GM19099 (cell line): Measurements from ENCODE around the gene IRF1.

Experiments used
- POLR2A ChIP-seq: IDR thresholded peaks from 3 replicates; pipeline ENCODE4 v1.6.1; 2011; ENCODE audit warnings: low read depth; ENCODE audit not compliant: insufficient read length; ENCODE audit errors: extremely low read depth

The IRF1 gene

GRCh38 chr5:132471151-132471907 lies 19.2 kb downstream of the IRF1 start:
- no peak for TF ChIP-seq POLR2A

GRCh38 chr5:132470596-132470995 lies 20.0 kb downstream of the IRF1 start:
- no peak for TF ChIP-seq POLR2A

- TF ChIP-seq POLR2A: no peak
These were observed 20.6 kb downstream of the IRF1 start for GRCh38 chr5:132470010-132470392.

GRCh38 chr5:132469380-132470009 lies 21.1 kb downstream of the IRF1 start:
- TF ChIP-seq POLR2A: no peak

GRCh38 chr5:132468656-132469379 lies 21.8 kb downstream of the IRF1 start:
- TF ChIP-seq POLR2A: no peak

- peak; percentile 45 for TF ChIP-seq POLR2A
These were observed 23.1 kb downstream of the IRF1 start for GRCh38 chr5:132467287-132467984.

- peak; percentile 10 for TF ChIP-seq POLR2A
These were observed 23.9 kb downstream of the IRF1 start for GRCh38 chr5:132466433-132467286.

- TF ChIP-seq POLR2A: no peak
These were observed 25.4 kb downstream of the IRF1 start for GRCh38 chr5:132465059-132465707.

- TF ChIP-seq POLR2A: no peak
These were observed 26.2 kb downstream of the IRF1 start for GRCh38 chr5:132464156-132464939.

GRCh38 chr5:132463811-132464155 lies 26.8 kb downstream of the IRF1 start:
- no peak for TF ChIP-seq POLR2A

- TF ChIP-seq POLR2A: no peak
These were observed 27.5 kb downstream of the IRF1 start for GRCh38 chr5:132462856-132463745.

- no peak for TF ChIP-seq POLR2A
These were observed 28.2 kb downstream of the IRF1 start for GRCh38 chr5:132462333-132462732.
